ENCODE data around the gene FSIP1.

FSIP1 gene

DNA sequence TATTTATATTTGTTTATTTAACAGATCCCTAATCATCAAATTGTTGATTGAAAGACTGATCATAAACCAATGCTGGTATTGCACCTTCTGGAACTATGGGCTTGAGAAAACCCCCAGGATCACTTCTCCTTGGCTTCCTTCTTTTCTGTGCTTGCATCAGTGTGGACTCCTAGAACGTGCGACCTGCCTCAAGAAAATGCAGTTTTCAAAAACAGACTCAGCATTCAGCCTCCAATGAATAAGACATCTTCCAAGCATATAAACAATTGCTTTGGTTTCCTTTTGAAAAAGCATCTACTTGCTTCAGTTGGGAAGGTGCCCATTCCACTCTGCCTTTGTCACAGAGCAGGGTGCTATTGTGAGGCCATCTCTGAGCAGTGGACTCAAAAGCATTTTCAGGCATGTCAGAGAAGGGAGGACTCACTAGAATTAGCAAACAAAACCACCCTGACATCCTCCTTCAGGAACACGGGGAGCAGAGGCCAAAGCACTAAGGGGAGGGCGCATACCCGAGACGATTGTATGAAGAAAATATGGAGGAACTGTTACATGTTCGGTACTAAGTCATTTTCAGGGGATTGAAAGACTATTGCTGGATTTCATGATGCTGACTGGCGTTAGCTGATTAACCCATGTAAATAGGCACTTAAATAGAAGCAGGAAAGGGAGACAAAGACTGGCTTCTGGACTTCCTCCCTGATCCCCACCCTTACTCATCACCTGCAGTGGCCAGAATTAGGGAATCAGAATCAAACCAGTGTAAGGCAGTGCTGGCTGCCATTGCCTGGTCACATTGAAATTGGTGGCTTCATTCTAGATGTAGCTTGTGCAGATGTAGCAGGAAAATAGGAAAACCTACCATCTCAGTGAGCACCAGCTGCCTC, 187.1 kb downstream of the FSIP1 start:
- Histone ChIP-seq H2AK5ac (ENCODE audit: low read length) (no peak overlapping the region), H2BK120ac (ENCODE audit: insufficient read depth, low read length, poor library complexity) (no peak overlapping the region), H3K4me1 (ENCODE audit: control insufficient read depth in 1 of 2, insufficient read depth in 2 of 2, low read length in 2 of 2) (no peaks in the 10 kb centered on the region), H4K8ac (ENCODE audit: low read depth, low read length) (no peak overlapping the region), H3K23ac (ENCODE audit: low read length) (no peak overlapping the region), H3K27ac (ENCODE audit: low read depth, low read length) (no peak overlapping the region), H2AFZ (ENCODE audit: insufficient read depth, low read length, poor library complexity) (no peak overlapping the region), H3K79me1 (ENCODE audit: low read length) (no peaks in the 10 kb centered on the region), H2BK5ac (ENCODE audit: low read depth, low read length, poor library complexity) (no peak overlapping the region), H3K4ac (ENCODE audit: low read depth, low read length) (no peak overlapping the region), H3K18ac (ENCODE audit: low read length) (no peak overlapping the region), H3K36me3 (ENCODE audit: control insufficient read depth in 1 of 2, insufficient read depth in 2 of 2, low read length in 2 of 2) (peaks cover 24 to 39% of the 10 kb centered on the region in 2 experiments), H3K9me3 (ENCODE audit: insufficient read depth, low read depth, low read length) (no peaks in the 10 kb centered on the region), H3K9ac (ENCODE audit: low read length) (no peak overlapping the region), H4K91ac (ENCODE audit: low read depth, low read length) (no peak overlapping the region), H3K79me2 (ENCODE audit: control insufficient read depth, insufficient read depth, low read length, poor library complexity) (no peaks in the 10 kb centered on the region), H3K4me2 (ENCODE audit: low read length) (no peak overlapping the region), H3K14ac (ENCODE audit: low read length) (no peak overlapping the region), H3K27me3 (ENCODE audit: insufficient read depth, low read length) (no peaks in the 10 kb centered on the region), H2BK12ac (ENCODE audit: low read length) (no peak overlapping the region), H3K4me3 (ENCODE audit: low read depth, low read length) (no peak overlapping the region), H4K12ac (ENCODE audit: low read depth, low read length) (no peak overlapping the region)
- no CpG with 5 or more reads among the region's 8 CpGs for WGBS (ENCODE audit: extremely low coverage, insufficient coverage, insufficient read length)
- DNase-seq, result no peak

DNA sequence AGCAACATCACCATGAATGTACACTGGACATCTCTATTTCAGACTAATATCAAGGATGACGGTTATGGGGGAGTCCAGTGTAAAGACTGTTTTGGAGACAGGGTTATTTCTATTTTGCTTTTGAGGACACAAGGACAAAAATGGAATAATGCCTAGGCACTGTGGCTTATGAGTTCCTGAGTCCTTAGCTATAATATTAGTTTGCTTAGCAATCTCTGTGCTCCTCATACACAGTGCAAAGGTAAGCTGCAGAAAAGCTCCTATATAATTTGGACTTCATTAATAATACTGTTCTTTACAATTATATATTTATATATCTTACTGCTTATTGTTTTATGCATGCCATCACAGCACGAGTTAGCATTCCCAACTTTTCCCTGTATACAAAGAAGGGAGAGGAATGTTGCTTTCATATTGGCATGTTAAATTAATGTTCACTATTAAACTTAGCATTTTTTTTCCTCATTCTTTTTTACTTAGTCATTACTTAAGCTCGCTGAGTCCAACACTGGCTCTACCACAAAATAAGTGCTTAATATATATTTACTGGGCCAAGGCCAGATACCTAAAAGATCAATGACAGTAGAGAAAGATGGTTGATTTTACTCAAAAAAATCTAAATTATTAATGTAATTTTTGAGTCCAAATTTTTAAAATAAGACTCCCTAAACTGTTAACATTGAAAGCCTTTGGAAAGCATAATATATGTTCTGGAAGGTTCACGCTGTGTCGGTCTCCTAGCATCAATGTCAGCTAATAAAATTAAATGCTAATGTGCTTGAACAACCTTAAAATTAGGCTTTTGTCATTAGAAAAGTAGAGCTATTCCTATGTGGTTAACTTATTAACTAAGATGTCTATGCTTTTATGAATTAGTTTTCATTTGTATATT, 187.9 kb downstream of the FSIP1 start:
- Histone ChIP-seq H3K4me2 (ENCODE audit: low read length) (no peak overlapping the region), H3K79me1 (ENCODE audit: low read length) (no peaks in the 10 kb centered on the region), H3K14ac (ENCODE audit: low read length) (no peak overlapping the region), H4K91ac (ENCODE audit: low read depth, low read length) (no peak overlapping the region), H3K4me1 (ENCODE audit: control insufficient read depth in 1 of 2, insufficient read depth in 2 of 2, low read length in 2 of 2) (no peaks in the 10 kb centered on the region), H3K36me3 (ENCODE audit: control insufficient read depth in 1 of 2, insufficient read depth in 2 of 2, low read length in 2 of 2) (peaks cover 27 to 44% of the 10 kb centered on the region in 2 experiments), H3K9me3 (ENCODE audit: insufficient read depth, low read depth, low read length) (no peaks in the 10 kb centered on the region), H3K4me3 (ENCODE audit: low read depth, low read length) (no peak overlapping the region), H3K27me3 (ENCODE audit: insufficient read depth, low read length) (no peaks in the 10 kb centered on the region), H3K27ac (ENCODE audit: low read depth, low read length) (no peak overlapping the region), H4K12ac (ENCODE audit: low read depth, low read length) (no peak overlapping the region), H3K23ac (ENCODE audit: low read length) (no peak overlapping the region), H2AK5ac (ENCODE audit: low read length) (no peak overlapping the region), H4K8ac (ENCODE audit: low read depth, low read length) (no peak overlapping the region), H2BK12ac (ENCODE audit: low read length) (no peak overlapping the region), H2AFZ (ENCODE audit: insufficient read depth, low read length, poor library complexity) (no peak overlapping the region), H3K18ac (ENCODE audit: low read length) (no peak overlapping the region), H2BK120ac (ENCODE audit: insufficient read depth, low read length, poor library complexity) (no peak overlapping the region), H2BK5ac (ENCODE audit: low read depth, low read length, poor library complexity) (no peak overlapping the region), H3K4ac (ENCODE audit: low read depth, low read length) (no peak overlapping the region), H3K79me2 (ENCODE audit: control insufficient read depth, insufficient read depth, low read length, poor library complexity) (no peaks in the 10 kb centered on the region), H3K9ac (ENCODE audit: low read length) (no peak overlapping the region)
- WGBS (ENCODE audit: extremely low coverage, insufficient coverage, insufficient read length), result no CpG with 5 or more reads among the region's 5 CpGs
- no peak for DNase-seq

DNA sequence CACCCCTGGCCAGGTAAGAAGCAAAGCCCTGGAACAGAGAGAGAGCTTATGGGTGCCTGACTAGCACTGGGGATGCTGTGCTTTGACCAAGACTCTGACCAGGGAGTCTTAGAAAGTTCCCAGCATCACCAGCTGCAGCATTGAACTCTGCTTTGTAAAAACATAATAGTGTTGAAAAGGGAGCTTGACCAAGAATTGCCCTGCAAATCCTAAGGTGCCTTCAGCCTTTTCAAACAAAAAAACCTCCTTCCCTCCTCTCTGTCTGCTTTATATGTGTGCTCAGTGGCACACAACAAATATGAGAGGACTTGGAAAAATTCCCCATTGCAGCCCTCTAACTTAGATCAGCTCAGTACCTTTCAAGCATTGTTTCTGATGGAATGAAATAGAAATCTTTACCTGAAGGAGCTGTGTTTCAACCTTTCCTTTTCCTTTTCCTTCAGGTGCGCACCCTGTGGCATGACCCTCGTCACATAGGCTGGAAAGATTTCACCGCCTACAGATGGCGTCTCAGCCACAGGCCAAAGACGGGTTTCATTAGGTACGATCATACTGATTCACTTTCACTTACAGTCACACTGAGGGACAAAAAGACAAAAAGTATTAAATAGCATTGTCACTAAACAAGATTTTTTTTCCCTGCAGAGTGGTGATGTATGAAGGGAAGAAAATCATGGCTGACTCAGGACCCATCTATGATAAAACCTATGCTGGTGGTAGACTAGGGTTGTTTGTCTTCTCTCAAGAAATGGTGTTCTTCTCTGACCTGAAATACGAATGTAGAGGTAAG, 188.8 kb downstream of the FSIP1 start:
- no peak overlapping the region for H4K91ac ChIP-seq (ENCODE audit: low read depth, low read length)
- WGBS (ENCODE audit: extremely low coverage, insufficient coverage, insufficient read length), result no CpG with 5 or more reads among the region's 7 CpGs

DNA sequence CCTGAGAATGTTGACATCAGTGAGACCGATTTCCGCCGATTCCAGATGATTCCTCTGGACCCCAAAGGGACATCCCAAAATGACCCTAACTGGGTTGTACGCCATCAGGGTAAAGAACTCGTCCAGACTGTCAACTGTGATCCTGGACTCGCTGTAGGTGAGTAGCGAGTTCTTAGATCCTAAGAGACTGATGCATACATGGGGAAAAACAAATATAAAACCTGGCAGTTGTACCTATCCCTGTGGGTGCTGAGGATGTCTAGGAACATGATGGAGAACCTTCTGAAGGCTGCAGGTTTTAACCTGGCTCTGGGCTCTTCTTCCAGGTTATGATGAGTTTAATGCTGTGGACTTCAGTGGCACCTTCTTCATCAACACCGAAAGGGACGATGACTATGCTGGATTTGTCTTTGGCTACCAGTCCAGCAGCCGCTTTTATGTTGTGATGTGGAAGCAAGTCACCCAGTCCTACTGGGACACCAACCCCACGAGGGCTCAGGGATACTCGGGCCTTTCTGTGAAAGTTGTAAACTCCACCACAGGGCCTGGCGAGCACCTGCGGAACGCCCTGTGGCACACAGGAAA, 189.5 kb downstream of the FSIP1 start:
- Histone ChIP-seq H4K8ac (ENCODE audit: low read depth, low read length) (no peak overlapping the region), H4K12ac (ENCODE audit: low read depth, low read length) (no peak overlapping the region), H3K18ac (ENCODE audit: low read length) (no peak overlapping the region), H3K36me3 (ENCODE audit: control insufficient read depth in 1 of 2, insufficient read depth in 2 of 2, low read length in 2 of 2) (peaks cover 39 to 58% of the 10 kb centered on the region in 2 experiments), H3K14ac (ENCODE audit: low read length) (no peak overlapping the region), H2AFZ (ENCODE audit: insufficient read depth, low read length, poor library complexity) (no peak overlapping the region), H3K4me1 (ENCODE audit: control insufficient read depth in 1 of 2, insufficient read depth in 2 of 2, low read length in 2 of 2) (no peaks in the 10 kb centered on the region), H3K9ac (ENCODE audit: low read length) (no peak overlapping the region), H3K4ac (ENCODE audit: low read depth, low read length) (no peak overlapping the region), H3K79me1 (ENCODE audit: low read length) (no peaks in the 10 kb centered on the region), H3K9me3 (ENCODE audit: insufficient read depth, low read depth, low read length) (no peaks in the 10 kb centered on the region), H4K91ac (ENCODE audit: low read depth, low read length) (no peak overlapping the region), H3K4me2 (ENCODE audit: low read length) (no peak overlapping the region), H2BK12ac (ENCODE audit: low read length) (no peak overlapping the region), H3K27ac (ENCODE audit: low read depth, low read length) (no peak overlapping the region), H3K23ac (ENCODE audit: low read length) (no peak overlapping the region), H2BK5ac (ENCODE audit: low read depth, low read length, poor library complexity) (no peak overlapping the region), H2BK120ac (ENCODE audit: insufficient read depth, low read length, poor library complexity) (no peak overlapping the region), H3K4me3 (ENCODE audit: low read depth, low read length) (peak overlapping the region; percentile 25), H3K27me3 (ENCODE audit: insufficient read depth, low read length) (no peaks in the 10 kb centered on the region), H2AK5ac (ENCODE audit: low read length) (no peak overlapping the region), H3K79me2 (ENCODE audit: control insufficient read depth, insufficient read depth, low read length, poor library complexity) (no peaks in the 10 kb centered on the region)
- no CpG with 5 or more reads among the region's 15 CpGs for WGBS (ENCODE audit: extremely low coverage, insufficient coverage, insufficient read length)
- DNase-seq, result no peak

More for the DNA sequence above, 188.8 kb downstream of the FSIP1 start:
- Histone ChIP-seq H3K79me1 (ENCODE audit: low read length) (no peaks in the 10 kb centered on the region), H3K27me3 (ENCODE audit: insufficient read depth, low read length) (no peaks in the 10 kb centered on the region), H3K4ac (ENCODE audit: low read depth, low read length) (no peak overlapping the region), H2BK12ac (ENCODE audit: low read length) (no peak overlapping the region), H3K4me1 (ENCODE audit: control insufficient read depth in 1 of 2, insufficient read depth in 2 of 2, low read length in 2 of 2) (no peaks in the 10 kb centered on the region), H3K36me3 (ENCODE audit: control insufficient read depth in 1 of 2, insufficient read depth in 2 of 2, low read length in 2 of 2) (peaks cover 33 to 51% of the 10 kb centered on the region in 2 experiments), H3K14ac (ENCODE audit: low read length) (no peak overlapping the region), H4K8ac (ENCODE audit: low read depth, low read length) (no peak overlapping the region), H3K27ac (ENCODE audit: low read depth, low read length) (no peak overlapping the region), H3K9me3 (ENCODE audit: insufficient read depth, low read depth, low read length) (no peaks in the 10 kb centered on the region), H3K9ac (ENCODE audit: low read length) (no peak overlapping the region), H3K79me2 (ENCODE audit: control insufficient read depth, insufficient read depth, low read length, poor library complexity) (no peaks in the 10 kb centered on the region), H3K4me2 (ENCODE audit: low read length) (no peak overlapping the region), H4K12ac (ENCODE audit: low read depth, low read length) (no peak overlapping the region), H3K23ac (ENCODE audit: low read length) (no peak overlapping the region), H2AFZ (ENCODE audit: insufficient read depth, low read length, poor library complexity) (no peak overlapping the region), H3K4me3 (ENCODE audit: low read depth, low read length) (peak overlapping the region; percentile 25), H2BK5ac (ENCODE audit: low read depth, low read length, poor library complexity) (no peak overlapping the region), H2AK5ac (ENCODE audit: low read length) (no peak overlapping the region), H2BK120ac (ENCODE audit: insufficient read depth, low read length, poor library complexity) (no peak overlapping the region), H3K18ac (ENCODE audit: low read length) (no peak overlapping the region)
- DNase-seq, result peak in 1 of 2 donors; percentile 4
